IMR-90 (cell line): Measurements from ENCODE around the gene AGBL5. TPM values are rescaled to one million over a fixed set of nuclear protein-coding genes. Genes with fewer than 3 reads are reported as not detected.

Experiments
- ATAC-seq: fragments of 200-7000 bp; cut with Tn5 transposase; 2 replicates; pipeline ENCODE4 v1.9.1; 2020; ENCODE audit warnings: low read depth, mild to moderate bottlenecking, moderate library complexity
- BruUV-seq: library from RNA; stranded (reverse); fragments of 400-500 nt; replicated peaks from 2 replicates; lab custom pipeline; 2021; lab: Mats Ljungman, UMichigan
- CTCF ChIA-PET: fragments of 300-600 bp; formaldehyde crosslinking; extraction: SDS; loops from one replicate; lab custom pipeline; 2021; ENCODE audit warnings: antibody characterized with exemption; lab: Yijun Ruan, JAX
- POLR2A ChIA-PET: fragments of 300-600 bp; sonication (Branson Sonifier 250); formaldehyde crosslinking; loops from one replicate; lab custom pipeline; 2022; ENCODE audit warnings: antibody characterized with exemption; ENCODE audit not compliant: unreplicated experiment; lab: Charles Lee
- DNase-seq: peaks from one replicate; pipeline ENCODE4 v3.0.0; 2013
- H2AFZ ChIP-seq: replicated peaks from 2 replicates; pipeline ENCODE3; 2013; ENCODE audit warnings: low read length, mild to moderate bottlenecking; ENCODE audit not compliant: poor library complexity
- H2AK5ac ChIP-seq: 2 replicates; pipeline ENCODE4 v1.6.1; 2013; ENCODE audit warnings: low read depth, low read length, inconsistent platforms
- H2AK9ac ChIP-seq: replicated peaks from 2 replicates; pipeline ENCODE3; 2013; ENCODE audit warnings: mild to moderate bottlenecking, low read depth, low read length, moderate library complexity; ENCODE audit not compliant: poor library complexity
- H2BK120ac ChIP-seq: 2 replicates; pipeline ENCODE4 v1.6.1; 2013; ENCODE audit warnings: low read depth, low read length, inconsistent platforms
- H2BK15ac ChIP-seq: 3 replicates; pipeline ENCODE4 v1.6.1; 2013; ENCODE audit warnings: low read depth, low read length, inconsistent platforms
- H2BK20ac ChIP-seq: 2 replicates; pipeline ENCODE4 v1.6.1; 2013; ENCODE audit warnings: low read depth, mild to moderate bottlenecking, inconsistent platforms, low read length, moderate library complexity
- H2BK5ac ChIP-seq: 2 replicates; pipeline ENCODE4 v1.6.1; 2013; ENCODE audit warnings: mild to moderate bottlenecking, low read depth, low read length, inconsistent platforms; ENCODE audit not compliant: poor library complexity, severe bottlenecking
- H3K14ac ChIP-seq: replicated peaks from 2 replicates; pipeline ENCODE4 v1.6.1; 2013; ENCODE audit warnings: low read depth, low read length, inconsistent platforms
- H3K18ac ChIP-seq: 2 replicates; pipeline ENCODE4 v1.6.1; 2013; ENCODE audit warnings: low read depth, low read length, control low read depth
- H3K23ac ChIP-seq: 2 replicates; pipeline ENCODE4 v1.6.1; 2013; ENCODE audit warnings: low read depth, low read length, inconsistent platforms
- H3K27ac ChIP-seq: 2 replicates; pipeline ENCODE4 v1.5.1; 2013; ENCODE audit warnings: mild to moderate bottlenecking, control low read depth, low read length; ENCODE audit not compliant: insufficient read depth
- H3K27me3 ChIP-seq: 2 replicates; pipeline ENCODE4 v1.6.1; 2013; ENCODE audit warnings: low read length; ENCODE audit not compliant: control insufficient read depth, insufficient read depth
- H3K36me3 ChIP-seq: 2 replicates; pipeline ENCODE4 v1.6.1; 2013; ENCODE audit warnings: low read length, mixed read lengths; ENCODE audit not compliant: control insufficient read depth, insufficient read depth
- H3K4ac ChIP-seq: 2 replicates; pipeline ENCODE4 v1.6.1; 2013; ENCODE audit warnings: low read depth, low read length, inconsistent platforms
- H3K4me1 ChIP-seq: 2 replicates; pipeline ENCODE4 v1.6.1; 2013; ENCODE audit warnings: low read length, mixed read lengths; ENCODE audit not compliant: control insufficient read depth, insufficient read depth
- H3K4me2 ChIP-seq: 2 replicates; pipeline ENCODE4 v1.6.1; 2013; ENCODE audit warnings: low read depth, mild to moderate bottlenecking, control low read depth, low read length, moderate library complexity
- H3K4me3 ChIP-seq: 2 replicates; pipeline ENCODE4 v1.5.1; 2013; ENCODE audit warnings: low read depth, mild to moderate bottlenecking, control low read depth, low read length, moderate library complexity; ENCODE audit not compliant: insufficient read depth
- H3K56ac ChIP-seq: 2 replicates; pipeline ENCODE4 v1.6.1; 2013; ENCODE audit warnings: low read length, inconsistent platforms; ENCODE audit not compliant: insufficient read depth; ENCODE audit errors: extremely low read depth
- H3K79me1 ChIP-seq, 2 experiments: 2 replicates each; pipeline ENCODE4 v1.6.1; 2013; ENCODE audit warnings: low read length in 2 of 2, inconsistent platforms in 1 of 2, low read depth in 1 of 2
- H3K9ac ChIP-seq: 2 replicates; pipeline ENCODE4 v1.6.1; 2013; ENCODE audit warnings: low read depth, low read length, control low read depth
- H3K9me1 ChIP-seq: 2 replicates; pipeline ENCODE4 v1.6.1; 2013; ENCODE audit warnings: low read length, inconsistent platforms; ENCODE audit not compliant: insufficient read depth
- H3K9me3 ChIP-seq: 2 replicates; pipeline ENCODE4 v1.6.1; 2013; ENCODE audit warnings: low read length; ENCODE audit not compliant: control insufficient read depth, insufficient read depth
- H4K20me1 ChIP-seq: 2 replicates; pipeline ENCODE4 v1.6.1; 2013; ENCODE audit warnings: low read length, inconsistent platforms; ENCODE audit not compliant: insufficient read depth
- H4K5ac ChIP-seq: 2 replicates; pipeline ENCODE4 v1.6.1; 2013; ENCODE audit warnings: mild to moderate bottlenecking, low read depth, low read length, control low read depth
- H4K8ac ChIP-seq, 2 experiments: 2 replicates each; pipeline ENCODE4 v1.6.1; 2013; ENCODE audit warnings: low read depth in 2 of 2, low read length in 2 of 2, control low read depth in 1 of 2, inconsistent platforms in 1 of 2
- H4K91ac ChIP-seq: 2 replicates; pipeline ENCODE4 v1.6.1; 2013; ENCODE audit warnings: low read depth, low read length, inconsistent platforms; ENCODE audit not compliant: insufficient read depth
- ELK1 ChIP-seq: fragments of 150-350 bp; IDR thresholded peaks from 2 replicates; pipeline ENCODE4 v1.6.1; 2016; ENCODE audit warnings: low read depth, mild to moderate bottlenecking, low read length, moderate library complexity, borderline replicate concordance
- MAFK ChIP-seq: IDR thresholded peaks from 2 replicates; pipeline ENCODE4 v1.6.1; 2012; ENCODE audit warnings: low read depth, low read length, improper control_type of control experiment
- MXI1 ChIP-seq: IDR thresholded peaks from 2 replicates; pipeline ENCODE4 v1.6.1; 2012; ENCODE audit warnings: low read depth, mild to moderate bottlenecking, low read length, moderate library complexity, borderline replicate concordance
- NFE2L2 ChIP-seq: fragments of 150-350 bp; IDR thresholded peaks from 2 replicates; pipeline ENCODE4 v1.6.1; 2016; ENCODE audit warnings: low read depth, mild to moderate bottlenecking, low read length
- RAD21 ChIP-seq: IDR thresholded peaks from 2 replicates; pipeline ENCODE4 v1.6.1; 2012; ENCODE audit warnings: low read length, improper control_type of control experiment
- SMC3 ChIP-seq: fragments of 150-350 bp; IDR thresholded peaks from 2 replicates; pipeline ENCODE4 v1.6.1; 2016; ENCODE audit warnings: low read depth, mild to moderate bottlenecking, antibody characterized with exemption, low read length, moderate library complexity
- WGBS, 2 experiments: methylation state at CpG; one replicate each; pipeline versions ENCODE4 v1.1.5 to v1.1.7; 2013; ENCODE audit warnings: missing lambda C conversion rate in 2 of 2; ENCODE audit not compliant: insufficient read length in 1 of 2; ENCODE audit errors: extremely low coverage in 2 of 2; 5-methylcytosine and 5-hydroxymethylcytosine counted together
- dilution Hi-C: fragments of 300-500 bp; cut with HindIII; formaldehyde crosslinking; loops from one replicate; pipeline ENCODE4 v1.14.3; 2018; ENCODE audit warnings: low sequenced_read_pairs; ENCODE audit not compliant: unreplicated experiment
- in situ Hi-C: fragments of 300-500 bp; cut with MboI; formaldehyde crosslinking; loops from 3 replicates; pipeline ENCODE4 v1.14.3; 2019; ENCODE audit warnings: low sequenced_read_pairs, inconsistent platforms, mixed read lengths
- intact Hi-C: fragments of 100-400 bp; cut with micrococcal nuclease; formaldehyde crosslinking; loops from 2 replicates; pipeline ENCODE4 v1.10.0; 2022
- polyA plus RNA-seq, 3 experiments: library from polyadenylated mRNA; depleted of rRNA; stranded (reverse); fragments of >200 nt; gene quantifications; 2 replicates each; pipeline ENCODE4 v1.2.3, GENCODE V29; 2012; ENCODE audit warnings: low replicate concordance in 1 of 3
- total RNA-seq: library from RNA; depleted of rRNA; stranded (reverse); fragments of >200 nt; gene quantifications from 2 replicates; pipeline ENCODE4 v1.2.3, GENCODE V29; 2012

Gene AGBL5
- total and polyA plus RNA-seq, 2 of the 4 experiments (the other 2 are of a cell fraction) = 19.0 to 26.2 TPM

DNA sequence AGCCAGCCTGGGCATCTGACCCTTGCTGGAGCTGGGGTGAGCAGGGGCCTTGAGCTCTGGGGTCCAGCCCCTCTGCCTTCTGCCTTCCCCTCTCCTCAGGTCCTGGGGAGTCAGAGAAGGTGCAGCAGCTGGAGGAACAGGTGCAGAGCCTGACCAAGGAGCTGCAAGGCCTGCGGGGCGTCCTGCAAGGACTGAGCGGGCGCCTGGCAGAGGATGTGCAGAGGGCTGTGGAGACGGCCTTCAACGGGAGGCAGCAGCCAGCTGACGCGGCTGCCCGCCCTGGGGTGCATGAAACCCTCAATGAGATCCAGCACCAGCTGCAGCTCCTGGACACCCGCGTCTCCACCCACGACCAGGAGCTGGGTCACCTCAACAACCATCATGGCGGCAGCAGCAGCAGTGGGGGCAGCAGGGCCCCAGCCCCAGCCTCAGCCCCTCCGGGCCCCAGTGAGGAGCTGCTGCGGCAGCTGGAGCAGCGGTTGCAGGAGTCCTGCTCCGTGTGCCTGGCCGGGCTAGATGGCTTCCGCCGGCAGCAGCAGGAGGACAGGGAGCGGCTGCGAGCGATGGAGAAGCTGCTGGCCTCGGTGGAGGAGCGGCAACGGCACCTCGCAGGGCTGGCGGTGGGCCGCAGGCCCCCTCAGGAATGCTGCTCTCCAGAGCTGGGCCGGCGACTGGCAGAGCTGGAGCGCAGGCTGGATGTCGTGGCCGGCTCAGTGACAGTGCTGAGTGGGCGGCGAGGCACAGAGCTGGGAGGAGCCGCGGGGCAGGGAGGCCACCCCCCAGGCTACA lies 30.7 kb downstream of the AGBL5 start:
- Histone ChIP-seq H3K14ac (no peak overlapping the region), H2BK15ac (no peak overlapping the region), H3K56ac (no peak overlapping the region), H3K23ac (no peak overlapping the region), H4K20me1 (peaks cover 14% of the 10 kb centered on the region), H3K4me2 (no peak overlapping the region), H2BK120ac (no peak overlapping the region), H4K8ac (no peak overlapping the region), H3K9me3 (no peaks in the 10 kb centered on the region), H3K9me1 (peaks cover 7% of the 10 kb centered on the region), H4K91ac (no peak overlapping the region), H2AFZ (no peak overlapping the region), H4K5ac (no peak overlapping the region), H3K18ac (no peak overlapping the region), H3K27ac (no peak overlapping the region), H3K79me1 (peaks cover 3 to 54% of the 10 kb centered on the region in 2 experiments; a peak in 3 of 4 replicates), H3K4me3 (no peak overlapping the region), H2BK20ac (no peak overlapping the region), H3K27me3 (no peaks in the 10 kb centered on the region), H3K4me1 (peaks cover 22% of the 10 kb centered on the region), H3K9ac (no peak overlapping the region), H3K4ac (no peak overlapping the region), H2AK9ac (no peak overlapping the region), H3K36me3 (peaks cover 29% of the 10 kb centered on the region; the same call in 1 of the 2 replicates), H2BK5ac (no peak overlapping the region), H2AK5ac (no peak overlapping the region)
- ChIA-PET POLR2A (no interaction called here), CTCF (no interaction called here)
- WGBS, 2 experiments = 91% methylated on average over 23 of the region's 38 CpGs; no CpG with 5 or more reads in 1 of the 2 experiments
- no peak for DNase-seq
- no TSS peak for BruUV-seq
- TF ChIP-seq NFE2L2 (no peak), SMC3 (no peak), MAFK (no peak), ELK1 (no peak), MXI1 (no peak), RAD21 (no peak)
- in situ Hi-C loops = no loop called here
- no peak for ATAC-seq
- dilution Hi-C loops = no loop called here
- intact Hi-C loops = loop anchor here (1.0 kb wide), 1 partner anchor 32 kb away; no protein-coding TSS in a partner anchor
